Esophagus muscularis mucosa (tissue), 4 donors: ENCODE results near the gene C1S. TPM values are rescaled to one million over a fixed set of nuclear protein-coding genes. Genes with fewer than 3 reads are reported as not detected.

ENCODE experiments used
- small RNA-seq, 3 donors: library from RNA; depleted of rRNA; stranded (forward); fragments of <200 nt; gene quantifications; one replicate each; pipeline ENCODE3, GENCODE V24; 2016
- total RNA-seq, 4 donors: library from RNA; depleted of rRNA; stranded (reverse); fragments of >200 nt; gene quantifications; one replicate each; pipeline versions ENCODE4 v1.1.0 to v1.2.1, GENCODE V29; 2016

The C1S gene
- total RNA-seq, 4 donors from 2014 or later = 454 to 549 (median 512) TPM

Small RNA genes lying within 50 kb of the gene (small RNA-seq; reads per million reads assigned to genes)
- gene AC006512.1 (0 reads per million in 3 donors), gene RNU6-485P (0 reads per million in 3 donors)

Other genes with a start within 250 kb of the C1S start
- gene GPR162, start 238.9 kb upstream of the C1S start, total RNA-seq = 10 to 100 TPM in 2 of 4 donors, 1 to 10 TPM in 2; 3.7 to 12.1 (median 10.0) TPM
- 10 to 100 TPM; 16.4 to 30.7 (median 26.8) TPM for gene P3H3, start 232.3 kb upstream of the C1S start, total RNA-seq
- 1 to 10 TPM in 1 of 4 donors, under 1 TPM in 3; 0.39 to 1.7 (median 0.46) TPM for gene GNB3, start 219.8 kb upstream of the C1S start, total RNA-seq
- gene CDCA3, start 209.4 kb upstream of the C1S start, total RNA-seq = 1 to 10 TPM; 1.2 to 2.9 (median 1.5) TPM
- 10 to 100 TPM; 49.8 to 68.7 (median 58.4) TPM for gene USP5, start 208.6 kb upstream of the C1S start, total RNA-seq
- 100 to 1,000 TPM; 288 to 372 (median 355) TPM for gene TPI1, start 193.2 kb upstream of the C1S start, total RNA-seq
- gene SPSB2, start 187.4 kb upstream of the C1S start, total RNA-seq = 10 to 100 TPM in 2 of 4 donors, 1 to 10 TPM in 2; 4.2 to 10.8 (median 8.5) TPM
- gene LRRC23, start 155.9 kb upstream of the C1S start, total RNA-seq = 10 to 100 TPM in 2 of 4 donors, 1 to 10 TPM in 2; 8.3 to 12.9 (median 11.0) TPM
- 10 to 100 TPM; 28.7 to 49.7 (median 40.0) TPM for gene ENO2, start 146.1 kb upstream of the C1S start, total RNA-seq
- 100 to 1,000 TPM in 2 of 4 donors, 10 to 100 TPM in 2; 72.2 to 163 (median 92.4) TPM for gene ATN1, start 132.8 kb upstream of the C1S start, total RNA-seq
- not detected for gene RNU7-1, start 116.9 kb upstream of the C1S start, total RNA-seq
- 100 to 1,000 TPM; 307 to 437 (median 325) TPM for gene C12orf57, start 116.7 kb upstream of the C1S start, total RNA-seq
- 10 to 100 TPM in 3 of 4 donors, 1 to 10 TPM in 1; 9.1 to 16.9 (median 13.3) TPM for gene PTPN6, start 109.4 kb upstream of the C1S start, total RNA-seq
- 100 to 1,000 TPM; 194 to 265 (median 233) TPM for gene PHB2, start 90.1 kb upstream of the C1S start, total RNA-seq
- gene EMG1, start 89.8 kb upstream of the C1S start, total RNA-seq = 10 to 100 TPM; 20.8 to 35.1 (median 26.3) TPM
- gene LPCAT3, start 42.2 kb upstream of the C1S start, total RNA-seq = 10 to 100 TPM; 21.6 to 33.3 (median 26.2) TPM
- gene C1R, start 31.7 kb downstream of the C1S start, total RNA-seq = 100 to 1,000 TPM; 324 to 603 (median 572) TPM
- gene C1RL, start 48.5 kb downstream of the C1S start, total RNA-seq = 100 to 1,000 TPM in 1 of 4 donors, 10 to 100 TPM in 3; 64.8 to 159 (median 88.2) TPM
- gene RBP5, start 68.2 kb downstream of the C1S start, total RNA-seq = 1 to 10 TPM in 2 of 4 donors, under 1 TPM in 2; 0.46 to 5.0 (median 0.91) TPM
- 10 to 100 TPM in 3 of 4 donors, 1 to 10 TPM in 1; 9.6 to 25.6 (median 19.3) TPM for gene CLSTN3, start 69.7 kb downstream of the C1S start, total RNA-seq
- gene PEX5, start 129.0 kb downstream of the C1S start, total RNA-seq = 10 to 100 TPM; 32.8 to 53.5 (median 38.4) TPM
- not detected for gene ACSM4, start 243.4 kb downstream of the C1S start, total RNA-seq